ENCODE measurements around the gene ATP23. TPM values are rescaled to one million over a fixed set of nuclear protein-coding genes. Genes with fewer than 3 reads are reported as not detected.
A peak's percentile ranks its signal among the peaks of the same experiment; 100 is the strongest.

Gene ATP23
- total RNA-seq, 1 experiment from 2014 or later, result 13.9 TPM

DNA sequence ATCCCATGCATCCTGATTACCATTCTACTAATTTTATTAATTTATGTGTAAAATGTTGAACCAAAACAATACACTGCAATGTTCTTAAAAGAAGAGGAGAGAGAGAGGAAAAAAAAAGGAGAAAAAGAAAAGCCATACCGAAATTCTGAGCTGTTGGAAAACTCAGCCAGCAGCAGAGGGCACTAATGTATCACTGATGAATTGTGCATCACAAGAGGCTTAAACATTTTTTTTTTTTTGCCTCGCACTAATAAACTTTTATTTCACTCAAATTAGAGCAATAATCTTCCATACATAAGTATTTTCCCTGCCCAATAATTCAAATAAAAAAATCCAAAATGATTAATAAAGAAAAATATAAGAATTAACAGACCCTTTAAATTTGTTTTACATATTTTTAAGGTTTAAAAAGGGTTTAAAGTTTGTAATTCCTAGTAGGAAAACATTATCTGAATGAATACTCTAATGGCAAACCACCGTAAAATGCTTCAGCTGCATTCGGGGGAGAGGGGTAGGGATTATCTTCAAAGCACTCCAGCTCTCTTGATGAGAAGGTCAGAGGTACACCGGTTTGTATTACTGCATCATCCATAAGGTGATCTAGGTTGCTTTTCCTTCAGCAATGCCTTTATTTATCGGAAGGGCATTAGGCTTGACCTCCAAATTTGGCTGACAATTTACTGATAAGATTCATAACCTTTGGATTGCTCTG, 41.9 kb downstream of the ATP23 start:
- peak; percentile 46 for DNase-seq (ENCODE audit: low read depth)

DNA sequence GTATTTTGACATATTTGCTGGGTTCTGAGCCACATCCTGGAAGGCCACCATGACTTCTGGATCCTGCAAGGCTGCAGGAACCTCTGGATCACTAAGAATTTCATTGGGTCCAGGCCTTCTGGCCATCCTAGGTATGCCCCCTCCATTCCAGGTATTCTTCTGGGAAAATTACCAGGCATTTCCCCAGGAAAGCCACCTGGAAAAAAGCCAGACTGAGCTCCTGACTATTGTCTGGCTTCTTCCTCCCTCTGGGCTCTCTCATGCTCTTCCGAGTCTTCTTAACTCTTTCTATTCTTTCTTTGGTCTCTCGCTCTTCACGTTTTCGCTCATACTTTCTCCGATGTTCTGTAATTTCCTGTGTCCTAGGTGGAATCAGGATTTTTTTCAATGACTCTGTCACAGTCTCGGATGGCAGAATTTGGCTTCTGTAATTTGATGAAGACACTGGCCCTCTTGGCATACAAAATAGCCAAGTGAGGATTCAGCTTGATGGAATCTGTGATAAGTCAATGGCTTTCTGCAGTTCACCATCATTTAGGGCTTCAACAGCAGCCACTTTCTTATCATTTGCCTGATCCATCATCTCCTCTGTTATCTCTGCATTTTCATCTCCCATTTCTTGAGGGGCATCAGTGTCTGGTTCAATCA, 42.6 kb downstream of the ATP23 start:
- DNase-seq (ENCODE audit: low read depth), result no peak

DNA sequence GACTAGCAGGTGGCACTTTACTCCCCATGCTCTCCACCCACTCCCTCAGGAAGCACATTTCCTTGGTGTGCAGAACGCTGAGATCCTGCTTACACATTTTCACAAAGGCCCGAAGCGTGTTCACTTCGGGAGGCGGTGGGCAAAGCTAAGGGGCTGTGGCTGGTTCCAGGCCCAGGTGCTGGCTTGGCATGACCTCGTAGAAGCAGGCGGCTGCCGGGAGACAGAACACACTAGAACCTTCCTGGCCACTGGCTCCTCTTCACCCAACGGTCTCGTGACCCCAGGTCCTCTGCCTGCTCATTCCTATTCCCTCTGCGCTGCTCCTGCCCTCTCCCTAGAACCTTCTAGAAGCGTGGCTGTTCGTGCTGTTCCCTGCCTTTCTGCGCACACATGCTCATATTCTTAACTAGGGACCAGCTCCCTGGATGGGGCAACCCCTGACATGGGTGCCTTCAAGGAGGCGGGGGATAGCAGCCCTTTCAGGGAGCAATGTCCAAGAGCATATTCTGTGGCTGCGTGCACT, 43.3 kb downstream of the ATP23 start:
- DNase-seq (ENCODE audit: low read depth), result no peak

DNA sequence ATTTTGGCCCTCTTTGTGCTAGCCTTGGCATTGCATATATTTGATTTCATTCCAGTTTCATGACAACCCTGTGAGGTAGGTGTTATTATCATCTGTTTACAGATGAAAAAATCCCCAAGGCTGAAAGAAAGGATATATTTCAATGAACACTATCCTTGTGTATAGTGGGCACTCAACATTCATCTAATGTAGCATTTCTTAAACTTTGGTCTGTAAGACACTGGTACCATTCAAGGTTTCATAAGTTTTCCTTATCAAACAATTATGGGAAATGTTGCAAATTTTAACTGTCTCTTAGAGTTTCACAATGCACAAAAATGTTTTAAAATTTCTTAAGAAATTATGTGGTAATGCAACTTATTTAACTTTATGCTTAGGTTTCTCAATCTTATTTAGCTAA, 44.3 kb downstream of the ATP23 start:
- DNase-seq (ENCODE audit: low read depth), result no peak

DNA sequence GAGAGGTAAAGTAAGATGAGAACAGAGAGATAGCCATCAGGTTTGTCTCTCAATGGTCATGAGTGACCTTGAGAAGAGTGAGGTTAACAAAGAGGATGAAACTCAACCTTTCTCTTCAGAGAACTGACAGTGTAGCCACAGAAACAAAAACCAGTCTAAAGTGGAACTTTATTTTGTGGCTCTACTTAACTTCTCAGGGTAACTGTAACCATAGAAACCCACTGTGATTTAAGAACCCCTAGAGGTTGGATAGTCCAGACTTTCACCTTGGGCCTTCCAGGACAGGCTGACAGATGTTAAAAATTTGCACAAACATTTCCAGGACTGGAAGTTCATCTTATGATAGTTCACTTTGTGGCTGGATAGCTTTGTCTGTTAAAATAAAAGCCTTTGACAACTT, 48.5 kb downstream of the ATP23 start:
- no peak for DNase-seq (ENCODE audit: low read depth)

DNA sequence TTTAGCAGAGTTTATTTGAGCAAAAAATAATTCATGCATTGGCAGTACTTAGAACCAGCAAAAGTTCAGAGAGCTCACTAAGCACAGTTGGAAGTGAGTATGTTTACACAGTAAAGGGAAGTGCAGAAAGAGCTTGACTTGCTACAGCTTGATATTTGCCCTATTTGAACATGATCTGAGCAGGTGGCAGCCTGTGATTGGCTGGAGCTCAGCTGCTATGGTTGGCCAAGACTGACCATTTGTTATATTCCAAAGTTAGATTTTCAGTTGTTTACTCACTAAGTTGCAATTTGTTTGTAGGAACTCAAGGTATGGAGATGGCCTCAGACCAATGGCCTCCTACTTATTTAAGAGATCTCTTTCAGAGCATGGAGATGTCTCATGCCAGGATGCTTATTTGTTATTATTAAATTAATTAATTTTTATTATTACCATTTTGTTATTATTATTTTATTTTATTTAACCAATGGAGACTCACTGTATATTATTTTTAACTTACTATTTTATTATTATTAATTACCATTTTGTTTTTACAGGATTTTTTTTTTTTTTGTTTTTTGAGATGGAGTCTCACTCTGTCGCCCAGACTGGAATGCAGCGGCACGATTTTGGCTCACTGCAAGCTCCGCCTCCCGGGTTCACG, 49.0 kb downstream of the ATP23 start:
- DNase-seq (ENCODE audit: low read depth), result no peak

DNA sequence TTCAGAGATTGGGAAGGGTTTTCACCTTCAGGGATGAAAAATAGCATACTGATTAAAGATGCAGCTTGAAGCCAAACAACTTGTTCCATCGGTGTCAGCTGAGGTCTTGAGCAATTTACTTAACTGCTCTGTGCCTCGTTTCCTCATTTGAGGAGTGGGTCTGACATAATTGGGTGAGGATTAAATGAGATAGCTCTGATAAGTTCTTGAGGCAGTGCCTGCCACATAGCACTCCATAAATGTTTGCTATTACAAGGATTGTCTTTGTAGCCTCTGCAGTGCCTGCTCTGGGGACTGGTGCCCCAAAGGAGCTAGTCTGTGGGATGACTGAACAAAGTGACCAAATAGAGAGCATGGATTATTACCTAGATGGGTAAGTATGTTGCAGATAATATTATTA, 50.6 kb downstream of the ATP23 start:
- no peak for DNase-seq (ENCODE audit: low read depth)

DNA sequence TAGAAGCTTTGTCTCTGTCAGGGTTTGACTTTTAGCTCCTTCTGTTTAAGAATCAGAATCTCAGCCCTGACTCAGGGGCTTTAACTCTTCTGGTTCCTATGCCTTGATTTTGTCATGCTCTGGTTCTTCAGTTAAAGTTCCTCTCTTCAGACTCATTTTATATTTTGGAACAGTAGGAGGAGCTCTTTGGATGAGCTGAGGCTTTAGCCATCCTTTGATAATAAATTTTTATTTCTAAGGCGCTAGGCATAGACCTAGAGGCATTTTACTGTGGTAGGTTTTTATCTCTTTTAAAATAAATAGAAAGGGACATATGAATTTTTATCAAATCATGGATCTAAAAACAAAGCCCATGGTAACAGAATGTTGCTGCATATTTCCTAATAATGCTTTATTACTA, 51.7 kb downstream of the ATP23 start:
- no peak for DNase-seq (ENCODE audit: low read depth)

DNA sequence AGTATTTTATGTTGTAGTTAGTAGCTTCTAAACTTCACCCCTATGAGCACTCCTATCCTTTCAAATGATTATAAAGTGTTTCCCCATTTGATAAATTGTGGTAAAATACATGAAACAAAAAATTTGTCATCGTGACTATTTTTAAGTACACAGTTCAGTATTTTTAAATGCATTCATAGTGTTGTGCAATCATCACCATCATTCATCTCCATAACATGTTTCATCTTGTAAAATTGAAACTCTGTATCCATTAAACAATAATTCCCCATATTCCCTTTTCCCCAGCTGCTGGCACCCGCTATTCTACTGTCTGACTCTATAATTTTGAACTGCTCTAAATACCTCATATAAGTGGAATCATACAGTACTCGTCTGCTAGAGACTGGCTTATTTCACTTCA, 52.5 kb downstream of the ATP23 start:
- no peak for DNase-seq (ENCODE audit: low read depth)

DNA sequence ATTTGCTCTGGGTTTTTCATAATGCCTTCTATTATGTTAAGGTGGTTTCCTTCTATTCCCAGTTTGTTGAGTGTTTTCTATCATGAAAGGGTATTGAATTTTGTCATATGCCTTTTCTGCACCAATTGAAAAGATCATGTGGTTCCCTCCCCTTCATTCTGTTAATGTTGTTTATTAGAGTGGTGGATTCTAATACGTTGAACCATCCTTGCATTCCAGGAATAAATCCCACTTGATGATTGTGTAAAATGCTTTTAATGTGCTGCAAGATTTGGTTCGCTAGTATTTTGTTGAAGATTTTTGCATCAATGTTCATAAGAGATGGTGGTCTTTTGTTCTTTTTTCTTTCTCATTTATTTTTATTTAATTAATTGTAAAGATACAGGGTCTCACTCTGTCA, 55.2 kb downstream of the ATP23 start:
- DNase-seq (ENCODE audit: low read depth), result no peak

DNA sequence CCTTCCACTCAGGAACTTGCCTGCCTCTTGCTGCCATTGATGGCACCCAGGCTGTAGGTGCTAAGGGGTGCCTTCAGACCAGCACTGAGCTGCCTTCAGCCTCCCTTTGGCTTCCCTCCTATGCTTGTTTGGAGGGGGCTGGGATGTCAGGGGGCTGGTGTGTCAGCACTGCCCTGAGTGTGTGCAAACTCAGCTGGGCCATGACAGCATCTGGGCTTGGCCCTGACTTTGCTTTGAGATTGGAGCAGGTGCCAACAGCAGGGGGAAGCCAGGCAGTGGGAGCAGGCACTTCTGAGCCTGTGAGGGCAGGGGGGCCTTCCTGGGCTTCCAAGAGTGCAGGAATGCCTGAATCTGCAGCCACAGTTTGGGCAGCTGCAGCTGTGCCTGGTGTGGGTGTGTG, 56.9 kb downstream of the ATP23 start:
- no peak for DNase-seq (ENCODE audit: low read depth)

DNA sequence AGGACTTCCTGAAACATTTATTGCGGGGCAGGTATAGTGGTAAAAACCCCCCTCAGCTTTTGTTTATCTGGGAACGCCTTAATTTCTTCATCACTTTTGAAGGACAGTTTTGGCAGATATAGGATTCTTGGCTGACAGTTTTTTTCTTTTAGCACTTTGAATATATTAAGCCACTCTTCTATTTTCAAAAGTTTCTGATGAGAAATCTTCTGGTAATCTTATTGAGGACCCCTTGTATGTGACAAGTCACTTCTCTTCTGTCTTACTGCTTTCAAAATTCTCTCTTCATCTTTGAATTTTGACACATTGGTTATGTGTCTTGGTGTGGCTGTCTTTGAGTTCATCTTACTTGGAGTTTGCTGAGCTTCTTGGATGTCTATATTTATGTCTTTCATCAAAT, 59.1 kb downstream of the ATP23 start:
- no peak for DNase-seq (ENCODE audit: low read depth)

DNA sequence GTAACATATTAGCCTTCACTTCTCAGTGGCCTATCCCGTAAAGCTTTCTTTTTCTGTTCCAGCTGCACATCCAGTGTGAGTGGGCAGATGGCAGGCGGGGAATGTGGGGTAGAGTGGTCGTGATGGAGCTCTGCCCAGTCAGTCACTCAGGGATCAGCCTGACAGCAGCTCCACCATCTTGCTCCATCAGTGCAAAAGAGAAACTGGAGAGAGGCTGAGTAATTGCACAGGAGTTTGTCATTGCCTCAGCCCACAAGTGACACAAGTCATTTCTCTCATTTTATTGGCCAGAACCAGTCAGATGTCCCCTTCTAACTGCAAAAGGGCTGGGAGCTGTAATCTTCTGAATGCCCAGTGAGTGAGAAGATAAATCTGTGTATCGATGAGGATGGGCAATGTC, 66.5 kb downstream of the ATP23 start:
- no peak for DNase-seq (ENCODE audit: low read depth)

DNA sequence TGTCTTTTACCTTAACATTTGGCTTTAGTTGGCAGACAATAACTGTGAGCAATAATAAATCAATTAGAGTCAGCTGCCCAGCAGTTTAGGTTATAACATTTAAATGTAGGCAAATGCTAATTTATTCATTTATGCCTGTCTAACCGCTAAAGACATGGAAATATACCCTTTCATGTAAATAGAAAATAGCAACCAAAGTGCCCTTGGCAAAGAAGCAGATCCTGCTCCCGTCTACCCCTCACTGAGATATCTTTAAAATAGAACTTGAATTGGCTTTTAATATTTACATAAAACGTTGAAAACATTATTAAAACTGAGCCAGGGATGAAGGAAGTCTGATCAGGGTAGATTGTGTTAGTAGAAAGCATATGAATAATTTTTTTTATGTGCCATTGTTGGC, 67.3 kb downstream of the ATP23 start:
- no peak for DNase-seq (ENCODE audit: low read depth)

Other genes starting within 250 kb of the ATP23 start
- 184 and 214 TPM in 2 replicates for gene OS9, start 247.4 kb upstream of the ATP23 start, total RNA-seq (2014; rRNA removed)
- gene AGAP2, start 202.8 kb upstream of the ATP23 start, total RNA-seq (2014; rRNA removed), result 0.26 and 0.29 TPM in 2 replicates
- gene TSPAN31, start 196.5 kb upstream of the ATP23 start, total RNA-seq (2014; rRNA removed), result 67.3 and 87.6 TPM in 2 replicates
- gene CDK4, start 189.3 kb upstream of the ATP23 start, total RNA-seq (2014; rRNA removed), result 277 and 330 TPM in 2 replicates
- gene MARCHF9, start 186.5 kb upstream of the ATP23 start, total RNA-seq (2014; rRNA removed), result 4.4 and 6.3 TPM in 2 replicates
- 0.90 and 0.98 TPM in 2 replicates for gene CYP27B1, start 174.5 kb upstream of the ATP23 start, total RNA-seq (2014; rRNA removed)
- 13.5 and 15.1 TPM in 2 replicates for gene METTL1, start 169.5 kb upstream of the ATP23 start, total RNA-seq (2014; rRNA removed)
- 3.0 and 3.5 TPM in 2 replicates for gene EEF1AKMT3, start 169.0 kb upstream of the ATP23 start, total RNA-seq (2014; rRNA removed)
- gene TSFM, start 158.8 kb upstream of the ATP23 start, total RNA-seq (2014; rRNA removed), result 26.5 and 31.3 TPM in 2 replicates
- 0.57 and 0.58 TPM in 2 replicates for gene AVIL, start 122.8 kb upstream of the ATP23 start, total RNA-seq (2014; rRNA removed)
- 24.3 and 31.9 TPM in 2 replicates for gene CTDSP2, start 94.8 kb upstream of the ATP23 start, total RNA-seq (2014; rRNA removed)